Tongue (tissue), 2 donors: ENCODE data around the gene GRPEL2. TPM values are rescaled to one million over a fixed set of nuclear protein-coding genes. Genes with fewer than 3 reads are reported as not detected.
A peak's percentile ranks its signal among the peaks of the same experiment; 100 is the strongest.
"Not testable (repeated sequence)": the region's sequence is repeated elsewhere in the genome, so short reads cannot be mapped to it uniquely, and the experiment has no call there.

Source experiments
- DNase-seq: peaks from one replicate; pipeline ENCODE4 v3.0.0-alpha.2; 2015
- total RNA-seq: library from RNA; depleted of rRNA; stranded (reverse); fragments of >200 nt; gene quantifications from one replicate; pipeline ENCODE4 v1.2.3, GENCODE V29; 2014

GRPEL2 gene
- total RNA-seq, 1 donor from 2014 or later: 19.6 TPM

DNA sequence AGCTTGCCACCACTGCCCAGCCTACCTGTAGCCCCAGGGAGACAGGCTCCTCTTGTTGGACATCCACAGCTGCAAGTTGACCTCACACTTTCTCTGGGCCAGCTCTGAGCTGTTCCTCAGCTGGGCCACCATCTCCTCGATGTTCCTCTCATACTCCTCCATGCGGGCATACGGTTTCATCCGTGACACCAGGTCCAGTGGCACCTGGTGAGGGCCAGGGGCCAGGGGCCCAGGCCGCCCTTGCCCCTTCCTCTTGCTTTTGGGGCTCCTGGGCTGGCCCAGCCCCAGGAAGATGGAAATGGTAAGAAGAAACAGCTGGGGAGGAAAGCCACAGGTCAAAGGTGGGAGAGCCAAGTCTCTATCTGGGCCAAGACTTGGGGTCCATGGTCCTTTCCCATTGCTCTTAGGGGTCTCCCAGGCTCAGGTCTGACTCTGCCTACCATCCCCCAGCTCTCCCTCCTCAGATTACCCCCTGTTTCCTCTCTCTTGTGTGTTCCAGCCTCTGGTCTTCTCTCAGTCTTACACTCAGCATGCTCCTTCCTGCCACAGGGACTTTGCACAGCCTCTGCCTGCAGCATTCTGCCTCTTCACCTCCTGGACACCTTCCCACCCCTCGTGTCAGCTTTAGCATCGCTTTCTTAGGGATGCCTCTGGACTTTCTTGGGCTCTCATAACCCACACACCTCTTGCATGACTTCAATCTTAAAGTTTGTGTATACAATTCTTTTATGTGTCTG is 31.6 kb downstream of the GRPEL2 start:
- no peak for DNase-seq

DNA sequence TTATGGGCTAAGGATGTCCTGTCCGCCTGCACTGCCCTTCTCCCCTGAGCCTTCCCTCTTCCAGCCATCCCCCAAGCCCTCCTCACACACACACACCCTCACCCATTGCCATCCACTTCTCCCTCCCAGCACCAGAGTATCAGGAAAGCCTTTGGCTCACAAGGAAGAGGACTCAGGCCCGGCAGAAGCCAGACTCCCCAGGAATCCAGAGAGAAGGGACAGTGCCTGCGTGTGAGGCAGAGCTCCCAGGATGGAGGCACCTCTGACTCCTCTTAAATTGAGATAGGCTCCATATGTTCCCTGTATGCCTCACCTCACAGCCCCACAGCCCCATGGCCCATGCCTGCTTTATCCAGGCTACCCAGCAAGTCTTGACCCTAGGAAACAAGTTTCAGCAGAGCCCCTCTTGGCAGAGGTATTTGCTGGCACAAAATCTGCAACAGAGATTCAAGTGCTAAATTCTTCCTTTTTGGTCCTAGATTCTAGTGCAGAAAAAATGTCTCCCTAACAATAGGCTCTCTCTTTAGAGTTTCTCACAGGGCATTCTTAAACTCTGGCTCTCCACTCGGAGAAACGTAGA is 33.0 kb downstream of the GRPEL2 start:
- DNase-seq: no peak

DNA sequence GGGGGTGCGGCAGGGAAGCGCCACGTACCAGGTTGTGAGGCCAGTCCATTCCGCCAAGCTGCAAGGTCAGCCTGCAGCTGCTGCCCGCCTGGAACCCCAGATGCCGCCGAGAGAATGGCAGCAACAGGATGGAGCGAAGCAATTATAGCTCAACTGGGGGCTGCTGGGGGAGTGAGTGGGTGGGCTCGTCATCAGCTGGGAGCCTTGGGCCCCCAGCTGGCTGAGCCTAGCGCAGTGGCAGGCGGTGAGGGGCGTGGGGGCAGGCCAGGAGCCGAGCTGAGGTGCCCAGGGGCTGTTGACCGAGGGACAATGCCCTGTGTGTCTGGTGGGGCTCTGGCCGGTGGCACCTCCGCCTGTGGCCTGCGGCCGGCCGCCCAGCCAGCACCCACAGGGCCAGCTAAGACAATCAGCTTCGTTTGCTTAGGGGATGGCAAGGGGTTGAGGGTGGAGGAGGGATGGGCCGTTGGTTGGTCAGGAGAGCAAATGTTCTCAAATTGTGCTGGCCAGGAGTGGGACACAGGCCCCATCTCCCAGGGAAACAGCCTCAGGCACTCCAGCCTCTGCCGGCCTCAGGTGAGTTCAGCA is 34.0 kb downstream of the GRPEL2 start, which contains the start of gene IL17B:
Gene IL17B (minus strand): TSS at position 116 of the 585 bp plus-strand sequence. CDS start 67 bp downstream, at position 49.
- DNase-seq: peak; percentile 70

DNA sequence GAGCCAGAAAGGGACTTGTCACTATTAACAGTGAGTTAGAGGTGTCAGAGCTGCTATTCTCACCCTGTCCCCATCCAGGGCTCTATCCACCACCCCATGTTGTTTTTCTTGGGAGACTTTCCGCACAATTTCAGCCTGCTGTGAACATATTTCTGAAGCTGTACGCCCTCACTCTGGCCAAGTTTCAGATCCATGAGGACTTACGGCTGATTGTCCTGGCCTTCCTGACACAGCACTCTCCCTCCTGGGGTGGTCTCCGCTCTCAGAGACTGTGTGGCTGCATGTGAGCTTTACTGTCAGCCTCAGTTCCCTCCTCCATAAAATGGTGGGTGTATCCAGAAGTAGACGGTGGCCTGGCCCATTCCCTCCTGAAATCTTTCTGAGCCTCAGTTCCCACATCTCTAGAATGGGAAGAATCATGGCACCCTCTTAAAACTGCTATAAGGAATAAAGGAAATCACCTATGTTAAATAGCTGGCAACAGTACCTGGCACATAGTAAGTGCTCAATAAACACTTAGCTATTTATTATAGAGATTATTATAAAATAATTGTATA is 34.6 kb downstream of the GRPEL2 start:
- DNase-seq: no peak

DNA sequence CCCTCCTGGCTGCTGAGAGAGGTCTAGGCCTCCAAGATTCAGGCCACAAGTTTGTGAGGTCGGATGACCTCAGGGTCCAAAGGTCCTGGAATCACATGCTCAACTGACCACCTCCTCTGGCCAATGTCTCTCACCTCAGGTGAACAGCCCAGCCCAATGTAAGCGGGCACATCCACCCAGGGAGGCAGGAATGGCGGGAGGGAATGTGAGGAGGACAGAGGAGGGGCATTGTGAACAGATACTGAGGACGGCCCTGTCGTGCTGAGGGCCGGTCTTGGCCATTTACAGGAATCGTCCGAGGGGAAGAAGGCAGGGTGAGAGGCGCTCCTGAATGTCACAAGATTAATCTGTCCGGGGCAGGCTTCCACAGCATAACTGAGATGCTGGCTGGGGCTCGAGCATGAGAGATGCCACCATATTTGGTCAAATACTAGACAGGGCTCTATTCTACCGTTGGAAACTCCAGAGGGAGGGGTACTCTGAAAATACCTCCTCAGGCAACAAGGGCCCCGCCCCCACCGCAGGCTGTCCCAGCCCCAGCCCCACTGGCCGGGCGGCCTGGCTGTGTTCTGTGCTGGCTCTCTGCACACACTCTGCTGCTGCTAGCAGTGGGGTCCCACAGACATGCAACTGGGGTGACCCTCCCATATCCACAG is 35.3 kb downstream of the GRPEL2 start:
- no peak for DNase-seq

DNA sequence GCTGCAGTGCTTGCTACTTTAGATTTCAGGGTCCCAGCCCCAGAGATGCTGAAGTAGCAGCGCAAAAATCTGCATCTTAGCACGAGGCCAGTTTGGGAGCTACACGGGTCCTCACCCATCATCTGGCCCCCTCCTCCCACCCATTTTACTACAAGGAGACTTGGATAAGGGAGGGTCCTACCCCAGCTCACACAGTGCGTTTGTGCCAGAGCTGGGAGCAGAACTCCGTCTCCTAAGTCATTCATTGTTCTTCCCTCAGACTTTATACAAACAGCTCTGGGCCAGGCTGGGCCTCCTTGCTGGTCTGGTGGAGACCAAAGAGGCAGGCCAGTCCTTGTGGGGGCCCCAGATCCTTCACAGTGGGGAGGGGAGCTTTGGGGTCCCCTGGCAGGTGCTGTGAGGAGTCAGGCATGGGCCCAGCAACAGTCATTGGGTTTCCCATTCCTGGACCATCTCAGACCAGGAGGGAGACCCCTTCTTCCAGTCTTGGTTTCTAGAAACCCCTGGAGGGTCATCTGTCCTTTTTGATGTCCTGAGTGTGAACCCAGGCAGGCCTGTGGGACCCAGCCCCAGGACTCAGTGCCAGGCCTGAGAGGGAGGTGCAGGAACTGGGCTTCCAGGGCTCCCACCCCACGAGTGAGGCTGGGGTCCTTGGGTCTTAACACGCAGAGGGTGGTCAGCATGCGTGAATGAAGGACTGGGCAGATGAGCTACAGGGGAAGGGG is 36.1 kb downstream of the GRPEL2 start:
- no peak for DNase-seq

DNA sequence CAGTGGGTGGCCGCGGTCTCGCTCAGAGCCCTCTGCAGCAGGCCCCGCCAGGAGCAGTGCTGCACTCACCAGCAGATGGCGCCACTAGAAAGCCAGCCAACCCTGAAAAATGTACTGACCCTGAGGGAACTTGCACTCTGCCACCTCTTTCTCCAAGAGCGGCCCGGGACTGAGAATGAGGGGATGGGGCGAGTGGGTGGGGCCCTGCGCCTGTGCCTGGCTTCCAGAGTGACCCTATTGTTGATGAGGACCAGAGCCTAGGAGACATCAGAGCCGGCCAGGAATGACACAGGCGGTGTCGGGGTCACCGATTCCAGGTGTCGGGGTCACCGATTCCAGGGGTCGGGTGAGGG is 36.7 kb downstream of the GRPEL2 start:
- DNase-seq: peak; percentile 87

GRCh38 chr5:149382517-149383220 is 37.4 kb downstream of the GRPEL2 start:
- no peak for DNase-seq

GRCh38 chr5:149383399-149383798 is 38.1 kb downstream of the GRPEL2 start:
- no peak for DNase-seq

- no peak for DNase-seq
Observed at GRCh38 chr5:149386166-149386565, 40.9 kb downstream of the GRPEL2 start.

GRCh38 chr5:149387081-149387631 is 41.9 kb downstream of the GRPEL2 start:
- DNase-seq: no peak

DNA sequence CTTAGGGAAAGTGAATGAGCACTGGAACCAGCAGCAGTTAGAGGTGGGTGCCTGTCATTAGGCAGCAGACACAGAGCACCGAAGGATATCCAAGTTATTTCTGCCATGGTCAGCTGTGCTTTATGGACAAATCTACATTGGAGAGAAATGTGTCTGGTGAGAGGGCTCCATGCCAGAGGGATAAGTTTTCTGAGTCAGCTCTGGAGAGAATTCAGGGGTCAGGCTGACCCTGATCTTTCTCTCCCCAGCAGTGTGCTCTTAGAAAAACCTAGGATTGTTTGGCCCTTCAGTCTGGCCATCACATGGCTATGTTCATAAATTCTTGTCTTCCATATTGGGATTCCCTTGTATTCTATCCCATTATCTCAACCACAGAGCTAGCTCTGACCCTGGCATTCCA is 42.7 kb downstream of the GRPEL2 start:
- no peak for DNase-seq

GRCh38 chr5:149388498-149389190 is 43.3 kb downstream of the GRPEL2 start:
- no peak for DNase-seq

- no peak for DNase-seq
Observed at GRCh38 chr5:149389552-149390495, 44.5 kb downstream of the GRPEL2 start.

GRCh38 chr5:149391076-149391475 is 45.8 kb downstream of the GRPEL2 start:
- DNase-seq: not testable (repeated sequence)

DNA sequence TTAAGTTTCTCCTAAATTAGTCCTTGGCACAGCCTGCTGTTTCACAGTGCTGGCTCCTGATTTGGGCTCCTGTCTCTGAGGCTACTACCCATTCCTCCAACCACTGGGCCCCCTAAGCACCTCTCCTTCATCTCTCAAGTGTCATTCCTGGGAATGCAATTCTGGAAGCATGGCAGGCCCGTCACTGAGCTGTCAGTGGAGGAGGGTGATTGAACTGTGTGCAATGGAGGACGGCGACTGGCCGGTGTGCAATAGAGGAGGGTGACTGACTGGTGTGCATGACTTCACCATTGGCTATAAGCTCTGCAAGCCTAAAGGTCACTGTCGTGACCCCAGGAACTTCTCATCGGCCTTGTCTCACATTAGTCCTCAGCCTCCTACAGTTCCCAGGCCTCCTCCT is 46.2 kb downstream of the GRPEL2 start:
- DNase-seq: no peak

DNA sequence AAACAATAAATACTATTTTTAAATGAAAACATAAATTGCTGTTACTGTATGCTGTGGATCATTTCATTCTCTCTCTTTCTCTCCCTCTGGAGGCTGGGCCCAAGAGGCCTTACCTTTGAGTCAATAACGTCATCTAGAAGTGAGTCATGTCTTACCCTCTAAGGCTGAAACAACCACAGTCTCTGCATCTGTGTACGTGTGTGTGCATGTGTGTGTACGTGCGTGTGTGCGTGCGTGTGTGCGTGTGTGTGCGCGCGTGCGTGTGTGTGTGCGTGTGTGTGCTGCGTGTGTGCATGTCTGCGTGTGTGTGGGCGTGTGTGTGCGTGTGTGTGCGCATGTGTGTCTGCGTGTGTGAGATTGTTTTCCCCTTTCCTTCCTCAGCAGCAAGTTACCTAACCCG is 47.4 kb downstream of the GRPEL2 start:
- no peak for DNase-seq

DNA sequence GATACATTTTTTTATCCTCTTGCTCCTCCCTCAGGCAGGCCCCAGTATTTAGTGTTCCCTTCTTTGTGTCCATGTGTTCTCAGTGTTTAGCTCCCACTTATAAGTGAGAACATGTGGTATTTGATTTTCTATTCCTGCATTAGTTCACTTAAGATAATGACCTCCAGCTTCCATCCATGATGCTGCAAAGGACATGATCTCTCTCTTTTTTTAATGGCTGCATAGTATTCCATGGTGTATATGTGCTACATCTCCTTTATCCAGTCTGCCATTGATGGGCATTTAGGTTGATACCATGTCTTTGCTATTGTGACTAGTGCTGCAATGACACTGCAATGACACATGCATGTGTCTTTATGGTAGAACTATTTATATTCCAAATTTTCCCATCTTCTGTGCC is 49.7 kb downstream of the GRPEL2 start:
- not testable (repeated sequence) for DNase-seq

DNA sequence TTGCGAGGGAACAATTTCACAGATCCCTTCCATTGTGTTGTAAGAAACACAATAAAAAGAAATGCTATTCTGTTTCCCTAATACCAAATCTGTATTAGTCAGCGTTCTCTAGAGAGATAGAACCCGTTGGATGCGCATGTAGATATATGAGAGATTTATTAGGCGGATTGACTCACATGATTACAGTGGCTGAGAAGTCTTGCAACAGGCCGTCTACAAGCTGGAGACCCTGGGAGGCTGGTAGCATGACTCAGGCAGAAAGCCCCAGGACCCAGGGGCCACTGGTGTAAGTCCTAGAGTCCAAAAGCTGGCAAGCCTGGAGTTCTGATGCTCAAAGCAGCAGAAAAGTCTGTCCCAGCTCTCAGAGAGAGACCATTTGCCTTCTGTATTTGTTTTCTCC is 52.2 kb downstream of the GRPEL2 start:
- DNase-seq: no peak
